Stimulated activated CD8-positive, alpha-beta memory T cell treated with anti-CD3 and anti-CD28 coated beads, Interleukin-7, amount 100 ng/mL, for 1 hour (primary cell): ENCODE results near the gene CDH13.

Experiments
- DNase-seq, 2 donors: peaks; one replicate each; pipeline ENCODE4 v3.0.0-alpha.2; 2020; ENCODE audit warnings: low read depth in 2 of 2

Gene CDH13

GRCh38 chr16:83353241-83353640 lies 726.5 kb downstream of the CDH13 start:
- DNase-seq = no peak

DNA sequence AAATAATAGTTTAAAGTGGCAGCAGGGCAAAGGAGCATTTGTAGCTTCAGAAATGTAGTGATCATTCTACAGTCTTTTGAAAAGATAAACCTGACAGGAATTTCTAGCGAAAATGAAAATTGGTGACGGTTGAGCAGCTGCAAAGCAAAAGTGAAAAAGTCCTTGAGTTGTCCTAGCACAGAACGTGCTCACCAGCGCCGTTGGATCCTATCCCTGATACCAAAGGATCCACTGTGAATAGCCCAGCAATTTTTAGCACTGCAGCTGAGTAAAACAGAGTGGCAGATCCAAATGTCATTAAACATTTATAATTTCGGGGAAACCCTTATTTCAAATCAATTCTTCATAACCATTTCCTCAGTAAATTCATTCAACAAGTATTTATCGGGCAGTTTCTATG lies 727.2 kb downstream of the CDH13 start:
- no peak for DNase-seq

DNA sequence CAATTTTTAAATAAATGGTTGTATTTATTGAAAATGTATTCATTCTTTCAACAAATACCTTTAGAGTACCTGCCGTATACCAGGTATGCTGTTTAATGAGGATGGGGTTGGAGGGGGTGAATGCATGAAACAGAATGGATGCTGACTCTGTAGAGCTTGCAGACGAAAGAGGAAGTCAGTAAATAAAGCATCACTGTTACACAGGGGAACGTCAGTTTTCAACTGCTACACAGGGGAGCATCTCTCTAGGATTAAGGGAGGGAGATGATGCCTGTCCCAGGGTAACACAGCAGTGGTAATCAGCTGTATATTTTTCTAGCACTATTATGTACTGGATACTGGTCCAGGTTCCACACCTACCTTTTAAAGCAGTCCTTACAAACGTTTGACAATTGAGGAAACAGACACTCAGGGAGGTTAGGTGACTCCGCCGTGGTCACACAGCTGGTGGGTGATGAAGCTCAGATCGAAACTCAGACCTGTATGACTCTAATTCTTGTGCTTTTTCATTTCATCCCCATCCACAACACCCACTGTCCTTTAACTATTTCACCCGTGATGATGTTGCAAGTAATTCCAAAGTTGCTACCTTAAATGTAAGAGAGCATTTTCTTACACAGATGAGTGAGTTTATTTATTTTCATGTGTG lies 728.9 kb downstream of the CDH13 start:
- no peak for DNase-seq

GRCh38 chr16:83356266-83356665 lies 729.5 kb downstream of the CDH13 start:
- DNase-seq = no peak

DNA sequence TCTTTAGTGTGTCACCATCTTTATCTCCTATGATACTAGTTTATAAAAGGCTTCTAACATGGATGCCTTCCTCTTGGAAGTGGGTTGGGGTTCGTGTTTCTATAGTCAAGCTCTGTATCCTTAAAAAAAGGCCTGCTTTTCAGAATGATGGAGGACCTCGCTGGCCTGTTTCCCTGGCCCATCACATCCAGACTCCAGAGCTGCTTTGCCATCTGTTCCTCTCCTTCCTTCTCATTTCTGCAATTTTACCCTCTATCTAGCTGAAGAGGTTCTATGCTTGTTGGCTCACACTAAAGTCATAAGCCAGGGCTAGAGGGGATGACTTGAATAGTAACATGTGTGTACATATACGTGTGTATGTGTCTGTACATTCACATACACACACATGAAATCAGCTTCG lies 730.2 kb downstream of the CDH13 start:
- no peak for DNase-seq

GRCh38 chr16:83363521-83363920 lies 736.8 kb downstream of the CDH13 start:
- no peak for DNase-seq

DNA sequence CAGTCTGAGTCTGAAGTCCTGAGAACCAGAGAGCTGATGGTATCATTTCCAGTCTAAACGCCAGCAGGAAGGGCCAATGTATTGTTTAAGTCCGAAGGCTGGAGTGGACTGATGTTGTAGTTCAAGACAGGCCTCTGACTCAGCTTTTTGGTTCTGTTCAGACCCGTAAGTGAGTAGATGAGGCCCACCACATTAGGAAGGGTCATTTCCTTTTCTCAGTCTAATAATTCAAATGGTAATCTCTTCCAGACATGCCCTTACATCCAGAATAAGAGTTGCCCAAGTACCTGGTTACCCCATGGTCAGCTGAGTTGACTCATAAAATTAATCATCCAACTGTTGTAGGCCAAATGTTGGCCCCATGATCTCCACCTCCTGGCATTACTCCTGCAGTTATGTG lies 738.4 kb downstream of the CDH13 start:
- DNase-seq = no peak

GRCh38 chr16:83366228-83366627 lies 739.5 kb downstream of the CDH13 start:
- DNase-seq = no peak

- no peak for DNase-seq
Measured at GRCh38 chr16:83374979-83375378, 748.2 kb downstream of the CDH13 start.

DNA sequence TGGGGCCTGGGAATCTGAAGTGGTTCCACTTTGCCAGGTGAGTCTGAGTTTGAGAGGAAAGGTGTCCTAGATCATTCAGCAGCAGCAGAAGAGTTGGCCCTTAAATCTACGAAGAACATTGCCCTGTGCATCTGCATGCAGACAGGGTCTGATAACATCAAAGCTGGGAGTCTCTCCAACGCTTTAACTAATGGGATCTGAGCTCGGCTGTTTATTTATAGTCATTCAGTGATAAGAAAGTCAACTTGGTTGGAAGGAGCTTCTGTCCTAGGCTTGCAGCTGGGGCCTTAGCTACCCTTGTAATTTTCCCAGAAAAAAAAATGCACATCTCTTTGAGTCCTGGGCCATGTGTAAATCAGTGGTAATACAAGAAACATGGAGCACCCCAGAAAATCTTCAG lies 763.0 kb downstream of the CDH13 start:
- no peak for DNase-seq

GRCh38 chr16:83390759-83391158 lies 764.0 kb downstream of the CDH13 start:
- DNase-seq = no peak

DNA sequence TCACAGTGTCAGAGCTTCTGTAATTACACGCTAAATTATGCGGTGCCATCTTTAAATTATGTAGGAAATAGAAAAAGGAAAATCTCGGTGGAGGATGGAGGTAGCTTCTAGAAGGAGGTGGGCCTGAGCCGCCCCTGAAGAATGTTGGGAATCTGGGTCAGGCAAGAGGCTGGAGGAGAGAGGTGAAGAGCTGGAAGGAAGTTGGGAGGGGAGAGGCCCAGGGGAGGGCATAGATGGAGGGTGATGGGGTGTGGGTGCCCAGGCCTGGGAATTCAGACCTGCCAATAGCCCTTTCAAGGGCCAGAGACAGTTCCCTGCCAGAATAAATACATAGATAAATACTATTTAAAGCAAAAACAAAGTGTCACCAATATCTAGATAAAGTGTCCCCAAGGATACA lies 766.0 kb downstream of the CDH13 start:
- no peak for DNase-seq

- no peak for DNase-seq
Measured at GRCh38 chr16:83393196-83393981, 766.6 kb downstream of the CDH13 start.

GRCh38 chr16:83397601-83398291 lies 771.0 kb downstream of the CDH13 start:
- no peak for DNase-seq

DNA sequence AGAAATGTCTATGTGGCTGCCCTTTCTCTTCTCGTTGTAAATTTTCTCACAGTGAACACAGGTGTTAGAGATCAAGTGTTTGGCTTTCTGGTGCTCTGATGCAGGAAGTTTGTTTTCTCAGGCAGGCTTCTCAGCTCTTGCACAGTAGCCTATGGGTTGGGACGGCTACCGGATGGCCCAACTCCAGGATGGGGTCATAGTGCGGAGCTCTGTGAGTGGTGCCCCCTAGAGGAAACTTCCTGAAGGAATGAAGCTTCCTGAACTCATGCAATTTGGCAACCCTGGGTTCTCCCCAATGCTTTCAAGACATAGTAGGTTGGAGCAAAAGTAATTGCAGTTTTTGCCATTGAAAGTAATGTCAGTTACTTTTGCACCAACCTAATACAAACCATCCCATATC lies 773.5 kb downstream of the CDH13 start:
- no peak for DNase-seq

GRCh38 chr16:83402160-83402814 lies 775.5 kb downstream of the CDH13 start:
- no peak for DNase-seq

DNA sequence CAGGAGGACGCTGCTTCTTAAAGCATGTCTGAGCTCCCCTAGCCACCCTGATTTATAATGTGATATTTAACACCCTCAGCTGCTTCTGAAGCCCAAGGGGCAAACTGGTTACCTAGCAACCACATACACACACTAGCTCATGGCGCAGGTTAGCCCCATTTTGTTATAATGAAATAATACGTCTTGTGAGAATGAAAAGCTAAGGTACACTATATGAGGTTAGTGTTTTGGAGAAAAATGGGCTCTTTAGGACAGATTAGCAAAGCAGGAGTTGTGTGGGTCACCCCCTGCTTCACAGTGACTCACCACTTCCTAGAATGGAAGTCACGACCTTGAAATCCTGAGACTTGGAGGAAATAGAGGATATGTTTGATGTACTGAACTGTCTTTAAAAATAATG lies 776.2 kb downstream of the CDH13 start:
- no peak for DNase-seq

- no peak for DNase-seq
Measured at GRCh38 chr16:83403761-83404160, 777.0 kb downstream of the CDH13 start.

DNA sequence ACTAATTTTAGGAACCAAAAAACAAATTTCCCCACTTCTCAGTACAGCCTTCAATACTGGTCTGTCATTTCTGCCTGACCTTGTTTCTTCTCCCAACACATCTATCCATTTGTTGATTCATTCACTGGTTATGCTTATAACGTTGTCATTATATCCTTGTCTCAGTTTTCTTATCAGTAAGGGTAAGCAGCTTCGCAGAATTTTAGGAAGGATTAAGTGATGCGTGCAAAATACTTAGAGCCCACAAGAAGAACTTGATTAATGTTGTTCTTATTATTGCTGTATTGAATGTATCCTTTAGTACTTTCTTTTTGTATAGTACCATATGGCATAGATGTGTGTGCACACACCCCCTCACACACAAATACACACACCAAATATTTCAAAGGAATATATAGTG lies 777.5 kb downstream of the CDH13 start:
- DNase-seq = no peak

DNA sequence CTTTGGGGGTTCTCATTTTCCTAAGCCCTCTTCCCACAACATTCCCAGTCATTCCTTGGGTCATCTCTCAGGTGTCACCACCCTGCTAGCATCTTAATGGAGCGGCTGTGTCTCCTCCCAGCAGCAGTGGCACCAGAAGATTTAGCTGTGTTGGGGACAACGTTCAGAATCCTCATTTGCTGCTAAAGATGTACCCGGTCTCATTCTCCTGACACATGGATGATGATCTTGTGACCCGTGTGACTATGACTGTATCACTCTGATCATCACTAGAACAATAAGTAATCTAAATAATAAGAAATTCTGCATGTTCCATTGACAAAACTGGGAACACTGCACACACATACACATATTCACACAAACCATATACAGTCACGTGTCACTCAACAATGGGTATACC lies 781.2 kb downstream of the CDH13 start:
- DNase-seq = no peak

DNA sequence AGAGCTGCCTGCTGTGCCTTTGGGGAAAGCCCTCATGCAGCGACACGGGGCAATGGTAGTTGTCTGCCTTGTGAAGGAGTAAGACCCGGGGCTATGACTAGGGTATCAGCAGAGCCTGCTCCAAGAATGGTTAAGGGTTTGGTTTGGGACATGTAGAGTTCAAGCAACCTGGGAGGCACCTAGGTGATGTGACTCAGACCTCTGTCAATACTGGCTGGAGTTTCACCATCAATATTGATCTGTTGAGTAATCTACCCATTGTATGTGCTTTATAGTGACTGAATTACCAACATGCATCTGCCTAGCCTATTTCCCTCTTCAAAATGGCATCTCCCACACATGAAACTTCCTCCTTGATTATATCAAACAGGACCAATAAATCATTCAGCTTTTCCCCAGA lies 782.6 kb downstream of the CDH13 start:
- no peak for DNase-seq

GRCh38 chr16:83418565-83418964 lies 791.8 kb downstream of the CDH13 start:
- no peak for DNase-seq
